A549 (cell line): Measurements from ENCODE around the gene SEMA3A.

Source experiments
- MAFK ChIP-seq: fragments of 450-650 bp; IDR thresholded peaks from 2 replicates; pipeline ENCODE4 v1.6.1; 2014; ENCODE audit not compliant: partially characterized antibody
- POLR2A ChIP-seq: IDR thresholded peaks from 2 replicates; pipeline ENCODE4 v1.6.1; 2012; ENCODE audit warnings: mild to moderate bottlenecking, low read length
- POLR2AphosphoS2 ChIP-seq: conservative IDR thresholded peaks from 2 replicates; pipeline ENCODE4 v1.6.1; 2012; ENCODE audit warnings: low read length, improper control_type of control experiment, inconsistent platforms
- RCOR1 ChIP-seq: fragments of 150-350 bp; IDR thresholded peaks from 2 replicates; pipeline ENCODE4 v1.6.1; 2014; ENCODE audit warnings: antibody characterized with exemption, low read length, low read depth
- RFX5 ChIP-seq: fragments of 450-650 bp; IDR thresholded peaks from 2 replicates; pipeline ENCODE4 v1.7.1; 2014; ENCODE audit warnings: antibody characterized with exemption, mild to moderate bottlenecking, moderate library complexity
- SREBF2 ChIP-seq: fragments of 450-650 bp; IDR thresholded peaks from 2 replicates; pipeline ENCODE4 v1.6.1; 2014; ENCODE audit warnings: mild to moderate bottlenecking, moderate library complexity
- TP53 ChIP-seq: fragments of 250-450 bp; sonication (Bioruptor Pico); IDR thresholded peaks from 2 replicates; pipeline ENCODE4 v1.5.0; 2021; ENCODE audit warnings: mild to moderate bottlenecking, moderate library complexity
- TF ChIP-seq, protein P1 (sequence below): fragments of >200 bp; sonication (Bioruptor Twin); formaldehyde crosslinking; IDR thresholded peaks from 3 replicates; pipeline ENCODE4 v1.5.1; 2016

- TF ChIP-seq POLR2A (no peak), RFX5 (no peak), RCOR1 (no peak), MAFK (no peak), TP53 (CRISPR knock-in tag) (no peak), POLR2AphosphoS2 (no peak), SREBF2 (no peak)
- TF ChIP-seq, protein P1, sequence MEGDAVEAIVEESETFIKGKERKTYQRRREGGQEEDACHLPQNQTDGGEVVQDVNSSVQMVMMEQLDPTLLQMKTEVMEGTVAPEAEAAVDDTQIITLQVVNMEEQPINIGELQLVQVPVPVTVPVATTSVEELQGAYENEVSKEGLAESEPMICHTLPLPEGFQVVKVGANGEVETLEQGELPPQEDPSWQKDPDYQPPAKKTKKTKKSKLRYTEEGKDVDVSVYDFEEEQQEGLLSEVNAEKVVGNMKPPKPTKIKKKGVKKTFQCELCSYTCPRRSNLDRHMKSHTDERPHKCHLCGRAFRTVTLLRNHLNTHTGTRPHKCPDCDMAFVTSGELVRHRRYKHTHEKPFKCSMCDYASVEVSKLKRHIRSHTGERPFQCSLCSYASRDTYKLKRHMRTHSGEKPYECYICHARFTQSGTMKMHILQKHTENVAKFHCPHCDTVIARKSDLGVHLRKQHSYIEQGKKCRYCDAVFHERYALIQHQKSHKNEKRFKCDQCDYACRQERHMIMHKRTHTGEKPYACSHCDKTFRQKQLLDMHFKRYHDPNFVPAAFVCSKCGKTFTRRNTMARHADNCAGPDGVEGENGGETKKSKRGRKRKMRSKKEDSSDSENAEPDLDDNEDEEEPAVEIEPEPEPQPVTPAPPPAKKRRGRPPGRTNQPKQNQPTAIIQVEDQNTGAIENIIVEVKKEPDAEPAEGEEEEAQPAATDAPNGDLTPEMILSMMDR, result no peak
Observed at GRCh38 chr7:84122582-84123360, 71.8 kb downstream of the SEMA3A start.
